HG02840 (cell line): ENCODE measurements around the gene EHD1.

ENCODE experiments used
- ATAC-seq: cut with Tn5 transposase; IDR thresholded peaks from one replicate; pipeline ENCODE4 v1.9.1; 2021; ENCODE audit warnings: mild to moderate bottlenecking, moderate library complexity, moderate number of reproducible peaks; ENCODE audit not compliant: unreplicated experiment, low FRiP score

EHD1 gene

DNA sequence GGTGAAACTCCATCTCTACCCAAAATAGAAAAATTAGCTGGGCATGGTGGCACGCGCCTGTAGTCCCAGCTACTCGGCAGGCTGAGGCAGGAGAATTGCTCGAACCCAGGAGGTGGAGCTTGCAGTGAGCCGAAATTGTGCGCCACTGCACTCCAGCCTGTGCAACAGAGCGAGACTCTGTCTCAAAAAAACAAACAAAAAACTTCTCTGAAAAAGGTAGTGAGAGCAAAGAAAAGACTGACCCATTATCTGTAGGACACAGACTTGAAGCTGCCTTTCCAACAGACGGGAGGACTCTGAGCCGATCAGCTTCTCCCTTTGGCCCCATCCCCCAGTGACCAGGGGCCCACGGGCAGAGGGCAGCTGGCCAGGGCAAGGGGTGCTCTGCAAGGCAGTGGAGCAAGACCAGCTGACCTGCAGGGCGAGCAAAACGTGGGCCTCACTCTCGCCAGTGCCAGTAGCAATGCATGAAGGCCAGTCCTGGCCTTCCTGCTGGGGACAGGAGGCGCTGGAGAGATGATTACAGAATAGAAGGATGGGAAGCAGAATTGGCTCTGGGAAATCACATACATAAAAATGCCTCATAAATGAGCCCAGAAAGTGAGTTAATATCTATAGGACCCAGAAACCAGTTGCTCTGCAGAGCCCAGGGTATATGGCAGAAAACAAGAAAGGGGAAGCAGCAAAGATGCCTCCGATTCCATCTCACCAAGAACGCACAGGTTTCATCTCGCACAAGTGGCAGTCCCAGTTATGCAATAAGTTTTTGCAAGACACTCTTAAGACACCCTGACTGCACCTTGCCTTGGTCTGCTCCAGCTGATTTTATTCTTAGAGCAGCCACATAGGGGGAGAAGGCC, 2.8 kb downstream of the EHD1 start:
- ATAC-seq, result no peak

GRCh38 chr11:64874308-64875240, 3.8 kb downstream of the EHD1 start:
- ATAC-seq, result no peak

DNA sequence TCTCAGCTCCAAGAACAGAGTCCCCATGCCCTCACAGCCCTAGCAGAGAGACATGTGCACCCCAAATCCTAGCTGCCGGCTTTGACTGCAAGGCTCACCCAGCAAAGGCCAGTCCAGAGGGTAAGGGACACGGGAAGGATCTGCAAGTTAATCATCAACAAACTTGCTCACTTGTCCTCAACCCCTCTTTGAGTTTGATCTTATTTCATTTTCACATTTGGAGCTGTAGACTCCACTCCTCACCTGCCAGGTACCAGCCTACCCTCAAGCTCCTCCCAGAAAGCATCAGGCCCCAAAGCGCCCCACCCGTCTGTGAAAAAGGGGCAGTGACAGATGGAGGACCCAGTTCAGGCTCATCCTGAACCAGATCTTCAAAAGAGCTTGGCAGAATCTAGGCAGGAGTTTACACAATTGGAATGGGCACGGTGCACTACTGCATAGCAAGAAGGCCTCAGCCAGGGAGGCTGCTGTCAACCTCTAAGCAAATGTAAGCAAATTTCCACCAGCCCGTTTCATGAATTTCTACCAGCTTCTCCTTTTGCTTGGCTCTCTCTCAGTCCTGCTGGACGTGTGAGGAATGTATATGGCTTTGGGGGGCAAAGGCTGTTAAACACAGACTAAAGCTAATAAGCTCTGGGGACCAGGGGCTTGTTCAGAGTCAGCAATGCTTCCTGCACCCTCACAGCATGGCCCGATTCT, 5.5 kb downstream of the EHD1 start:
- ATAC-seq, result no peak

- ATAC-seq, result no peak
These were observed 6.9 kb downstream of the EHD1 start for GRCh38 chr11:64871492-64871891.

GRCh38 chr11:64870893-64871466, 7.4 kb downstream of the EHD1 start:
- ATAC-seq, result no peak

- no peak for ATAC-seq
These were observed 8.1 kb downstream of the EHD1 start for GRCh38 chr11:64870176-64870892.

- ATAC-seq, result no peak
These were observed 8.7 kb downstream of the EHD1 start for GRCh38 chr11:64869571-64870175.

DNA sequence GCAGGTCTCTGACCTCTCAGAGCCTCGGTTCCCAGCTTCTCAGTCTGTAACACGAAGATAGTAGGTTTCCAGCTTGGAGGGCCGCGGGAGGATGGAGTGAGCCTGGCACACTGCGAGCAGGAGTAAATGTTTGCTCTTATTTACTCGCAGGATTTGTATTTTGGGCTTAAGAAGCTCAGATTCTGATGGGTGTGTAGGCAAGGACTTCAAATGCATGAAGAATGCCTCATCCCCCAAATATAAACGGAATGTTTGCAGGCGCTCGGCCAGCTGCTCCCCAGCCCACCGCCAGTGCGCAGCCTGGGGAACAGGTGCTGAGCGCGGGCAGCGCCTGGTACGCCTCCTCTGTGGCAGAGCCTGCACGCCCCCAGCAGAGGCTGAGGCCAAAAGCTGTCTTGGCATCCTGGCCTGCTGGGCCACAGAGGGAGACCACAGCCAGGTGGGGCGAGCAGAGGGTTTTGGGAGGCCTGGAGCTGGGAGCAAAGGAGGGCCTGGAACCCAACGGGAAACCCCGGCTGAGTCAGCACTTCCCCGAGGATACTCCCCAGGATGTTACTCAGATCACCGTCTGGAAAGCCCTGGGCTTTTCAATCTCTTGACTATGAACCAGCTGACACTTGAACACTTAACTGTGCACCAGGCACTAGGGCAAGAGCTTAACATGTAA, 9.4 kb downstream of the EHD1 start:
- no peak for ATAC-seq

DNA sequence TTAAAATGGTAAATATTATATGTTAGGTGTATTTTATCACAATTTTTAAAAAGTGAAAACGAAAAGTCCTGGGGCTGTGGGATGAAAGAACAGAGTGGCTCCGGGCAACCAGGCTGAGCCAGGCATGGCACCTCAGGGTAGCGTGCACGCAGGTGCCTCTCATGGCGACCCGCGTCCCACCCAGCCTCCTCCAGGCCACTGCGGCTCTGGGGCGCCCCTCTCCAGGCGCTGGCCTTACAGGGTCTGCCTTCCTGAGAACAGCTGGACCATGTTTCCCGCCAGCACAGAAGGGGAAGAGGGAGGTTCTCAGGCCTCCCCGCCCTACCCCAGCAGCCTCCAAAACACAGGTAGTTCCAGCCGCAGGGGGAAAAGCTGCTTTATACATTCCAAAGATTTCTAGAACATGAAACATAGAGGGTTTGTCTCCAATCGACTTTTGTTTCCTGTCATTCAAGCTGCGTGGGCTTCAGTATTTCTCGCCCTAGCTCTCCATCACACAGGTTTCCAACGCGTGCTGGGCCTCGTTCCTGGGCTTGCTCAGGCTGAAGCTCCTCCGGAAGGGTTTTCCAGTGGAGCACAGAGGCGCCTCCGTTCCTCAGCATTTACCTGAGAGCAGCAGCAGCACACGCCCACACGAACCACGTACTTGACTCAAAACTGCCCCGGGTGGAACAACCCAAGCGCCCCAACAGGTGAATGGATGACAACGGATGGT, 10.5 kb downstream of the EHD1 start:
- ATAC-seq, result no peak

DNA sequence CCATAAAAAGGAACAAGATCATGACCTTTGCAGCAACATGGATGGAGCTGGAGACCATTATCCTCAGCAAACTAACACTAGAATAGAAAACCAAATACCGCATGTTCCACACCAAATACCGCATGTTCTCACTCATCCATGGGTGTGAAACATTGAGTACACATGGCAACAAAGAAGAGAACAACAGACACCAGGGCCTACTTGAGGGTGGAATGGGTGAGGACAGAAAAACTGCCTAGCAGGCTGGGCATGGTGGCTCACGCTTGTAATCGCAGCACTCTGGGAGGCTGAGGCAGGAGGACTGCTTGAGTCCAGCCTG, 12.3 kb downstream of the EHD1 start:
- no peak for ATAC-seq

- ATAC-seq, result peak; percentile 40
These were observed 12.9 kb downstream of the EHD1 start for GRCh38 chr11:64865286-64866172.

DNA sequence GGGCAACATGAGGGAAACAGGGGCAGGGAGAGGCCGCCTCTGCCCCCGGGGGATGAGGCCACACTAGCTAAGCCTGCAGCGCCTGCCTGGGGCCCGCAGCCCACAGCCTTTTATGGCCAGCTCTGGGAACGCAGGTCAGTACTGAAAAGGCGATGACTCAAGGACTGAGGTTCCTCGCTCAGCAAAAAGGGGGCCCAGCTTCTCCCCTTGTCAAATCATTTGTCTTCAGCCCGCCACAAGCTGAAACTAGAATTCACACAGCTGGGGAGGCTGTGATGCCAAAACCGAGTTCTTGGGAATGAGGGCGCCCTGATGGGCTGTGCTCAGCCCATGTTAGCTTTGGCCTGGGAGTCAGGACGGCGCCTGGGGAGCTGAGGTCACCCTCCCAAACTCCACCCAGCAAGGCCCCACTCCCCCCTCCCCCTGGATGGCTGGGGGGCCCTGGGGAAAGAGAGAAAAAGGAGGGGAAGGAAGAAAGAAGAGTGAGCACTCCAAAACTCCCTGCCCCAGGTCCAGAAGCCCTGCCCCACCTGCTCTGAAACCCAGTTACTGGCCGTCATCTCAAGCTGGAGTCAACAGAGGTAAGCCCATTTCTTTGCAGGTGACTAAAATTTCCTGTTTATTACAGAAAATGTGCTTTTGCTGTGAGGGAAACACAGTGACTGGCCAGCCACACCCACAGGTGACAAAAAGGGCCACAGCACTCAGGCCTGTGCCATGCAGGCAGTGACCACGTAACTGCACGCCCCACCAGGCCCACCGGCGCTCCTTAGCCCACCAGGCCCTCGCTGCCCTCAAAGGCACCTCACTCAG, 13.7 kb downstream of the EHD1 start:
- ATAC-seq, result peak; percentile 11

DNA sequence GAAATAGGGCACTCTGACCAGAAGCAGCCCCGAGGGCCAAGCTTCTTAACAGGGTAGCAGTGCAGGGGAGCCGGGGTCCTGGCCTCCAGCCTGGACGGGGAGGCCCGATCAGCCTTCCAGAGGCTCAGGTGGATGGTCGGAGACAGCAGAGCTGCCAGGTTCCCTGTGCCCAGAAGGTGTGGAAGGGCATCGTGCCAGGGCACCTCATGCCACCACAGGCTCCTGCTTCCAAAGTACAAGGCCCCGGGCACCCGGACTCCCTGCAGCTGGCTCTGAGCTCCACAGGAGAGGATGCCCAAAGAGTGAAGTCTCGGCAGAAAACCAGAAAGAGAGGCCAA, 14.3 kb downstream of the EHD1 start:
- no peak for ATAC-seq

DNA sequence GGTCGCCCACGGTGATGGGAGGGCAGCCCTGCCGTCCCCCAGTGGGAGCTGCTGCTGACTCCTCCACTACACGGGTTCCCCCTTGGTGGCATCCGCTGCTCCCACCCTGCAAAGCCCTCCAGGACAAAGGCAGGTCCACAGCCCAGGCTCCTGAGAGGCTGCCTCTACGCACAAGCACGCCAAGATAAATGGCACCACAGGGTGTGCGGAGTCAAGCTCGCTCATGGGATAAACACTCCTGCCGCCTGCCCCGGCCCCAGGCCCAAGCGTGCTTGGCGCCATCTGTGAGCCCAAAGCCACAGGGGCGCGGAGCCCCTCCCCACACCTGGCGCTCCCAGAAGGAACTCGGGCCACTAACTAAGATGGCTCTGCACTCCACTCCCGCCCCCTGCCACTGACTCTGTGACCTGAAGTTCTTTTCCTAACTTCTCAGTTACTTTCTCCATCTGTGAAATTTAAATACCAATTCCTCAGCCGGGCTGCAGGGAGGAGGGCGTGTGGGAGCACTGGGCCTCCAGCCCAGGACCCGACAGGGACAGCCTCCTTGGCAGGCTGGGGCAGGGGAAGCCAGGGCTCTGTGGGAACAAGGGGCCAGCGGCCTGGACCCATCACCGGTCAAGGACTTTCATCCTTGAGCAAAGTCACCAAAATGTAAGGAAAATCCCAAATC, 14.9 kb downstream of the EHD1 start:
- no peak for ATAC-seq

GRCh38 chr11:64862987-64863390, 15.4 kb downstream of the EHD1 start:
- no peak for ATAC-seq
